Activated CD4-positive, CD25-positive, alpha-beta regulatory T cell (primary cell): ENCODE measurements around the gene GATA5.

Experiments
- DNase-seq, 4 experiments: peaks; one replicate each; lab custom pipeline; 2025; lab: John Stamatoyannopoulos, UW

Gene GATA5

GRCh38 chr20:62453186-62453808, 22.5 kb downstream of the GATA5 start:
- DNase-seq: no peak

- no peak for DNase-seq
Observed at GRCh38 chr20:62452475-62453095, 23.2 kb downstream of the GATA5 start.

GRCh38 chr20:62451970-62452369, 23.8 kb downstream of the GATA5 start:
- DNase-seq: no peak

DNA sequence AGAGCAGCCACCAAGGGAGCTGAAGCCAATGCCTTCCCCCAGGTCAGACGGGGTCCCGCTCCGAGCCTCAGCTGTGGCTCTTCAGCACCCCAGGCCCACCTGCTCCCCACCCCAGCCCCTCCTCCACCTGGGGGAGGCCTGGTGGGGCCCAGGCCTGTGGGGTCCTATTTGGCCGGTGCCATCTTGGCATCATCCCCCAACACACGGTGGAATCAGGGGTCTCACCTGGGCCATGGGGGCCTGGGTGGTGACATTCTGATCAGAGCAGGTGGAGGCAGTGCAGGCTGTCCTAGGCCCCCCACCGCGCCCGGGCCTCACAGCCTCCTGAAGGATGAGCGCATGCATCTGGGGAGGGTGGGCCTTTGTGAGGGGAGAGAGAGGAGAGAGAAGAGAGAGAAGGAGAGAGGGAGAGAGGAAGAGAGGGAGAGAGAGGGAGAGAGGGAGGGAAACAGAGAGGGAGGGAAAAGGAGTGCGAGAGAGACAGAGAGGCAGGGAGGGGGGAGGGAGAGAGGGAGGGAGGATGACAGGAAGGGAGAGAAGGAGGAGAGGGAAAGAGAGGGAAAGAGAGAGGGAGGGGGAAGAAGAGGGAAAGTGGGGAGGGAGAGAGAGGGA, 24.5 kb downstream of the GATA5 start:
- DNase-seq: no peak

GRCh38 chr20:62449951-62450691, 25.7 kb downstream of the GATA5 start:
- DNase-seq: no peak

- DNase-seq: no peak
Observed at GRCh38 chr20:62448788-62449187, 27.0 kb downstream of the GATA5 start.

- DNase-seq: no peak
Observed at GRCh38 chr20:62448038-62448437, 27.8 kb downstream of the GATA5 start.

DNA sequence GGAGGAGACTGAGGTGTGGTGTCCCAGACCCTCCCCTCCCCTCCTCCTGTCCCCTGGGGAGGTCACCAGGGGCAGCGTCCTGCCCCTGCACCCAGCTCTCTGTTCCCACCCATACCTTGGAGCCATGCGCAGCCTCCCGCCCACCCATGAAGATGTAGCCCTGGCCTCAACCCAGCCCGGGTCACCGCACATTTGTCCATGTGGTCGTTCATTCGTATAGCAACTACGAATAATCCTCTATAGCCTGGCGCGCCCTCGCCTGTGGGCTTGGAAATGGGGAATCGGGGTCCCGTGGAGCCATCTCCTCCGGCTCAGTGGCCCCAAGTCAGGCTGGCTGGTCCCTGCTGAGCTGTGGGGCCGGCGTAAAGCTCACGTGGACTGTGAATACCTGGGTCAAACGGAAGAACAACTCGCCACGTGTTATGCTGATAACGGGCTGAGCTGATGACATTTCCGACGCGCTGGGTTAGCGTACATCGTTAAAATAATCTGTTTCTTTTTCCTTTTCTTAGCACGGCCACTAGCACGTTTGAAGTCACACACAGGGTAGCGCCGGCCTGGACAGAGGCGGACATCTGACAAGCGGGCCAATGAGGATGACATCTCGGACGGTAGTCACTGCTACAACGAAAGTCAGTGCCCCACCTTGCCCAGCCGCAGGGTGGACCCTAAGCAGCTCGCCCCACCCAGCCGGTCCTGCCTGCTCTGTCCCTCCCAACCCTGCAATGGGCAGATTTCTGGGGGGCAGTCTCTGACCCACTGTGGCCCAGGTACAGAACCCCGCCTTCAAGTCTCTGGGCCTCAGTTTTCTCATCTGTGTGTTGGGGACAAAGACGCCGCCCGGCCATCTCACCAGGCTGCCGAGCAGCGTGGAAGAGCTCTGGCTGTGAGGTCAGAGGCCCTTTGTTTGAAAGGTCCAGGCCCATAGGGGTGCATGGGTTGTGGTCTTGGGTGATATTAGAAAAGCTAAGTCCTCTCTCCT, 28.6 kb downstream of the GATA5 start:
- DNase-seq: no peak

DNA sequence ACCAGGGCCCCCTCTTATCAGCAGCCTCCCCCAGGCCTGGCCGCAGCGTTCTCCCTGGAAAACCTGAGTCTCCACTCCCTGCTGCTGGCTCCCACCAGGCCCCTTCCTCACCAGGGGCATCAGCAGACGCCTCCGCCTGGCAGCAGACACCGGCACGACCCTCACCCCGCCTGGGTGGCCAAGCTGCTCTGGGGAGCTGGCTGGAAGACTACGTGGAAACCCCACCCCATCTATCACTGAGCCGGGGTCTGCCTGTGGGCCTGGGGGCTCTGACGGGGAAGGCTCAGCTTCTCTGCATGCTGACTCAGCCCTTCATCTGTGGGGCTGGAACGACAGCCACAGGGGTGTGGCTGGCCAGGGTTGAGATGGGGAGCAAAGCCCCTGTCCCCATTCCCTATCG, 29.3 kb downstream of the GATA5 start:
- DNase-seq: no peak

DNA sequence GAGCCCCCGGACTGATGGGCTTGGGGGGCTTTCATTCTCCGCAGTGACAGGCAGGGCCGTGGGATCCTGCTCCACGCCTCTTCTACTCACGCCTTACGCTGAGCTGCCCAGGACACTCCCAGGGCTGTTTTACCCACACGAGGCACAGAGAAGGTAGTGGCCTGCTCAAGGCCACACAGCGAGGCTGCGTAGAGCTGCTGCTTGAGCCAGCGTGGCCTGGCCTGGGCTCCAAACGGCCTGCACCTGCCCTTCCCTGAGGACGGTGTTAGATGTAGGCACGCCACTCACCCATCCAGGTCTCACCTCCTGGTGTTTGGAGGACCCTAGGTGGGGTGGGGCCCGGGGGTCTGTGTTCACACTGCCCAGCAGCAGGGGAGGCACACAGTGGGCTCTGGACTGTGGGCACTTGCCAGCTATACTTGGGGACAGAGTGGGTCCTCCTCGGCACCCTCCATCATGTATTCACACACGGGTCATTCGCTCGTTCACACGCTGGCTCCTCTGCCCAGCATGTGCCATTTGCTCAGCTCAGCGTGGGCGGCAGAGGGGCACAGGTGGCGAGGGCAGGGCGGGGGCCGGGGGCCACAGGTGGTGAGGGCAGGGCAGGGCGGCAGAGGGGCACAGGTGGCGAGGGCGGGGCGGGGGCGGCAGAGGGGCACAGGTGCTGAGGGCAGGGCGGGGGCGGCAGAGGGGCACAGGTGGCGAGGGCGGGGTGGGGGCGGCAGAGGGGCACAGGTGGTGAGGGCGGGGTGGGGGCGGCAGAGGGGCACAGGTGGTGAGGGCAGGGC, 30.0 kb downstream of the GATA5 start:
- no peak for DNase-seq

DNA sequence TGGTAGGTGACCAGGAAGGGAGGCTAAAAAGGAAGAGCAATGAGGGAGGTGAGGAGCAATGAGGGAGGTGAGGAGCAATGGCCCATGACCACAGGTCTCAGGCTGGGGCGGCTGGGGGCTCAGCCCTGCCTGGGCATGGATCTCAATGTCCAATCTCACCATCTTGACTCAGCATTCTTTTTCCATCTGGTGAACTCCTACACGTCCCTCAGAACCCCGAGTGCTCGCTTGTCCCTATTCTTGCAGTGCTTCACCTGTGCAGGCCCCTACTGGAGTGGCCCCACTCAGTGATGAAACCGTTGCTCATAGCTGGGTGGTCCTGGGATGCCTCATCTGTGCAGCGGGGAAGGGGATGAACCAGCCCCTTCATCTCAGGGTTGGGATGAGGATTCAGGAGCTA, 31.5 kb downstream of the GATA5 start:
- no peak for DNase-seq

DNA sequence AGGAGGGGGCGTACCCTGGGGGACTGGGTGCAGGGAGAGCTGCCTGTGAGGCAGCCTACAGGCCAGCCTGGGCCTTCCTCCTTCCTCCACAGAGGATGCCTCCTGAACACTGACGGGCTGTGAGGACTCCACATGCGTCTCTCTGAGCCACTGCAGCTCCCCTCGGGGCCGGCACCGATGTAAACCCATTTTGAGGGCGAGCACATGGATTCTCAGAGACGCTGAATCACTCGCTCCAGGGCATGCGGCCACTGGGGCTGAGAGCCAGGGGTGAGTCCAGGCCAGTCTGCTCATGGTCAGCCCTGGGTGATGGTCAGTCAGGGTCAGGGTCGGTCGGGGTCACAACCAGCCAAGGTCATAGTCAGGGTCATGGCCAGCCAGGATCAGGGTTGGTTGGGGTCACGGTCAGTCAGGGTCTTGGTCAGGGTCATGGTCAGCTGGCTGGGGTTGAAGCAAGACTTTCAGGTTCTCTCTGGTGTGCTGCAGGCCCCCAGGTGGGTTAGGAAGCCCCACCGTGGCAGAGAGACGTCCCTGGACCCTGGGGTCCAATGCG, 33.7 kb downstream of the GATA5 start:
- no peak for DNase-seq

DNA sequence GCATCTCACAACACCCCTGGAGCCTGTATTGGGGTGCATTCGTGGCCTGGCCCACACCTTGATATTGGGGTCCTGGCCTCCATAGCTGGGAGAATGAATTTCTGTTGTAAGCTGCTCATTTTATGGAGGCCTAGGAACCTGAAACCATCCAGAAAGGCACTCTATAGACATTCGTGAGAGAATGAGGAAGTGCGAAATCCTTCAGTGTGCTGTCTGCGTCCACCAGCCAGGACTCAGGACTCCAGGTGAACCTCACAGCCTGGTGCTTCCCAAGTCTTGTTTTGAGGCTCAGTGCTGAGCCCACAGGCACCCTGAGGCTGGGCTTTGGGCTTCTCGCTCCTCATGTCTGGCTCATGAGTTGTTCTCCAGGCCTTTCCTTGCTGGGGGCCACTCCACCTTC, 36.6 kb downstream of the GATA5 start:
- no peak for DNase-seq

DNA sequence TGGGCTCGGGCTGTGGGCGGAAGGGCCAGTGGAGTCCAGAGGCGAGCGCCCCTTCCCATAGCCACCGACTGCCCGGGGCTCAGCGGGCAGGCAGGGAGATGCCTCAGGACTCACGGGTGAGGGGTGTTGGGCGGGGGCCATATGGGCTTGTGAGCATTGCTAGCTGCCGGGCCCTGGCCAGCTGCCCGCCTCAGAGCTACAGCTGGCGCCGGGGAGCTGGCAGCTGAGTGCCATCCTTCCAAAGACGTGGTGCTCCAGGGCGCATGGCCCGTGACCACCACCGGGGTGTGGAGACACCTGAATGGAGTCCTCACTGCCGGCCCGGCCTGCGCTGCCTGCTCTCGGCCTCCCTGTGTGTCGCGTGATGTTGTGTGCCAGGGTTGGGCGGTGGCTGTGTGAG, 37.9 kb downstream of the GATA5 start:
- DNase-seq: no peak

- no peak for DNase-seq
Observed at GRCh38 chr20:62437496-62437895, 38.3 kb downstream of the GATA5 start.

DNA sequence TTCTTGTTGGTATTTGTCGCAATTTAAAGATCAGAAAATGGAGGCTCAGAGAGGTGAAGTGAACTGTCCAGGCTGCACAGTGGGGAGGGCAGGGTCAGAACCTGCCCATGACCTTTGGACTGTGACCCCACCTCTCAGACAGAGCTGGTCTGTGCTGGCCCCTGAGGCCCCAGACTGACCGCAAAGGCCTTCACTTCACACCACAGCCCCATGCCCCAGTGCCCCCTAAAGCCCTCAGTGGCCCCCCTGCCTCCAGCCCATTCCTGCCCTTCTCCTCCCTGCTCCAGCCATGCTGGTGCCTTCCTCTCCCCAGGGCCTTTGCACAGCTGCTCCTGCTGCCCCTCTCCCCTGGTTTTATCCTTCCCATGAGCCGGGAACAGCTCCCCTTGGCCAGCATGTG, 39.1 kb downstream of the GATA5 start:
- no peak for DNase-seq

- DNase-seq: no peak
Observed at GRCh38 chr20:62433658-62434497, 41.9 kb downstream of the GATA5 start.

GRCh38 chr20:62430866-62431447, 44.8 kb downstream of the GATA5 start:
- no peak for DNase-seq

GRCh38 chr20:62430311-62430853, 45.4 kb downstream of the GATA5 start:
- no peak for DNase-seq
